GM10248 (cell line): ENCODE data around the gene TPM1.

Source experiments
- CTCF ChIA-PET: fragments of 300-600 bp; sonication (Branson Sonifier 250); formaldehyde crosslinking; extraction: SDS; loops from one replicate; lab custom pipeline; 2021; ENCODE audit warnings: antibody characterized with exemption; lab: Yijun Ruan, JAX
- POLR2A ChIA-PET: fragments of 350-650 bp; sonication (Branson Sonifier 250); formaldehyde crosslinking; extraction: SDS; loops from one replicate; lab custom pipeline; 2020; ENCODE audit warnings: antibody characterized with exemption; lab: Yijun Ruan, JAX
- DNase-seq: peaks from one replicate; pipeline ENCODE4 v3.0.0; 2012; ENCODE audit errors: extremely low spot score
- TF ChIP-seq, protein P1 (sequence below): IDR thresholded peaks from 2 replicates; pipeline ENCODE4 v1.5.1; 2012; ENCODE audit warnings: mild to moderate bottlenecking, low read depth; ENCODE audit errors: extremely low read depth, missing control alignments, control extremely low read depth

The TPM1 gene

DNA sequence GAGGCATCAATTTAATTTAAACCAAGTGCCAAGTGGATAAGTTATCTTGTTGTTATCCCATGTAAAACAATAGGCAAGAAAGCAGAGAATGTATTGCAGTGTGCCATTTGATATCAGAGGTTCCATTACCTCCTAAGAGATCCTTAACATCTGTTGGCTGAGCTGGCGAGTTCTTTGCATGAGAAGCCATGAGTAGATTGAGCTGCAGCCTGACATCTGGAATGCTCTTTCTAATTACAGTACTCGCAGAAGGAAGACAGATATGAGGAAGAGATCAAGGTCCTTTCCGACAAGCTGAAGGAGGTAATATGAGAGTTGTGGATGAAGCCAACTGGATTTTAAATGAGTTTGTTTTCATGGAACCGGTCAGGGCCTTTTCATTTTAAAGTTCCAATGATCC is 19.4 kb downstream of the TPM1 start:
- POLR2A ChIA-PET: no interaction called here
- TF ChIP-seq, protein P1, sequence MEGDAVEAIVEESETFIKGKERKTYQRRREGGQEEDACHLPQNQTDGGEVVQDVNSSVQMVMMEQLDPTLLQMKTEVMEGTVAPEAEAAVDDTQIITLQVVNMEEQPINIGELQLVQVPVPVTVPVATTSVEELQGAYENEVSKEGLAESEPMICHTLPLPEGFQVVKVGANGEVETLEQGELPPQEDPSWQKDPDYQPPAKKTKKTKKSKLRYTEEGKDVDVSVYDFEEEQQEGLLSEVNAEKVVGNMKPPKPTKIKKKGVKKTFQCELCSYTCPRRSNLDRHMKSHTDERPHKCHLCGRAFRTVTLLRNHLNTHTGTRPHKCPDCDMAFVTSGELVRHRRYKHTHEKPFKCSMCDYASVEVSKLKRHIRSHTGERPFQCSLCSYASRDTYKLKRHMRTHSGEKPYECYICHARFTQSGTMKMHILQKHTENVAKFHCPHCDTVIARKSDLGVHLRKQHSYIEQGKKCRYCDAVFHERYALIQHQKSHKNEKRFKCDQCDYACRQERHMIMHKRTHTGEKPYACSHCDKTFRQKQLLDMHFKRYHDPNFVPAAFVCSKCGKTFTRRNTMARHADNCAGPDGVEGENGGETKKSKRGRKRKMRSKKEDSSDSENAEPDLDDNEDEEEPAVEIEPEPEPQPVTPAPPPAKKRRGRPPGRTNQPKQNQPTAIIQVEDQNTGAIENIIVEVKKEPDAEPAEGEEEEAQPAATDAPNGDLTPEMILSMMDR: no peak
- no peak for DNase-seq
- CTCF ChIA-PET: interaction anchor here (2.1 to 6.9 kb wide), 3 partner anchors 9 to 32 kb away, joined by 8 to 57 read pairs (median 8); no protein-coding TSS in a partner anchor

DNA sequence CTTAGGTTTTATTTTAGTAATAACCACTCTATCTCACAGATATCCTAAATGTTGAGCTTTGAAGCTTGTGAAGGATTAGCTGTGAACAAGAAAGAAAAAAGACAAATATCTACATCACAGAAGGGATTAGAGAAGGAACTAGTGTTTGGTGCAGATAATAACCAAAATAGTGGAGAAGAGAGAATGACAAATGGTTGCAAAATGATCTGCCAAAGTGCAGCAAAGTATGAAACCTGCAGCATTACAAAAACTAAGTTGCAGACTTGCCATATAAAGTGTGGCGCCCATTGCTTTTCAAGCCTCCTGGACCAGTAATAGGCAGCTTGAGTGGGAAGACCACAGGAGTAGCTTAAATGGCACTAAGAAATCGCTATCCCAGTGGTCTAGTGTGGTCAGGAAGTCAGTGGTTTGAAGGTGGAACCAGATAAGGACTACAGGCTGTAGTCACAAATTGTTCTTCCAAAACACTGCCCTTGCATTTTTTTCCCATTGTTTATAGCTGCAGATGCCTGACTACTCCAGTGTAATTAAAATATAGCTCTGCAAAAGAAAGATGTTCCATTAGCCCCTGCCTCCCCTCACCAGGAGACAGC is 20.7 kb downstream of the TPM1 start:
- no peak for DNase-seq
- TF ChIP-seq, protein P1: no peak
- ChIA-PET CTCF (interaction anchor here (2.1 to 6.9 kb wide), 3 partner anchors 10 to 31 kb away, joined by 8 to 57 read pairs (median 8); no protein-coding TSS in a partner anchor), POLR2A (no interaction called here)

DNA sequence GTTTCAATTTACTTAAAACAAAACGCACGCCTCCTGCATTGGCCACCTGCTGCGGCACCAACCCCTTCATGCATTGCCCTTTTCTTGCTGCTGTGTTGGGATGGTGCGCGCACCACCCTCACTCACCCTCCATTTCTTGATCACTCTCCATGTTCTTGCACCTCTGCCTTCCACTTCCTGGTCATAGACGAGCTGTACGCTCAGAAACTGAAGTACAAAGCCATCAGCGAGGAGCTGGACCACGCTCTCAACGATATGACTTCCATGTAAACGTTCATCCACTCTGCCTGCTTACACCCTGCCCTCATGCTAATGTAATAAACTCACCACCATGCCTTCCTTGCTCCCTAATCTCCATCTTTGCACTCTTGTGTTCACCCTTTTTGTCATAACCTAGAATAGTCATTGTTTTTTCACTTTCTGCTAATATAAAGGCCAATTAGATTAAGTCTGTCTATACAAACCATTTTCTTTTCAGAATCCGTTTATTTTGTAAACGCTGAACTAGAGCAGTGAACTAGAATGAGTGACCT is 21.4 kb downstream of the TPM1 start:
- POLR2A ChIA-PET: no interaction called here
- CTCF ChIA-PET: interaction anchor here (1.0 to 6.9 kb wide), 5 partner anchors 9 to 372 kb away, joined by 3 to 57 read pairs (median 8); no protein-coding TSS in a partner anchor
- DNase-seq: no peak
- TF ChIP-seq, protein P1: no peak

DNA sequence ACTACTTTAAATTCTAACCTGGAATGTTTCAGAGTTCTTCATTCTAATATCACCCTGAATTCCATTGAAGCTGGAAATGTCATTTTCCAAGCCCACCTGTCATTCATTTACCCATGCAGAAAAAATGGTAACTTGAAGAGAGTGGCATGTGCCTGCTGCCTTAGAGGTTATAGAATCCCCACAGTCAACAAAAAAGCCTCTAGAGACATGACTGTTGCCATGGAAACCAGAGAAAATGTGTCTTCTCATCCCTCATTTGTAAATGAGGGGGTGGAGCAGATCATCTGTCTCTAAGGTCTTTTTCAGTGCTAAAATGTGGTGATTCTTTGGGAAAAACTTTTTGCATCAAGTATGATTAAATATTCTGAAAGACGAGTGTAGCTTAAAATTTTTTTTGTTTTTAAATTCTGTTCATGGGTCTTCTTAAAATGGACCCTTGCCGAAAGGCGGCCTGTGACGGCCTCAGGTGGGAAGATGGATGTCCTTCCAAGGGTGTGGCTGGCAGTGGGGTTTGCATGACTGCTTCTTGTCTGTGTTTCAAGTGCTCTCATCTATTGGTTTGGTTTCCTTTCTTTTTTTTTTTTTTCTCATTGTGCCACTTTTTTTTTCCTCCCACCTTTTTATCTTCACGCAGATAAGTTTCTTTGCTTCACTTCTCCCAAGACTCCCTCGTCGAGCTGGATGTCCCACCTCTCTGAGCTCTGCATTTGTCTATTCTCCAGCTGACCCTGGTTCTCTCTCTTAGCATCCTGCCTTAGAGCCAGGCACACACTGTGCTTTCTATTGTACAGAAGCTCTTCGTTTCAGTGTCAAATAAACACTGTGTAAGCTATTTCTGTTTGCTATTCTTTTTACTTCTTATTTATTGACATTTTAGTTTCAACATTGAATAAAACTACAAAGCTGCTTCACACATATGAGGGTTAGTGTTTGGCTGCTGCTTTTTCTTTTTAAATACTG is 23.0 kb downstream of the TPM1 start:
- TF ChIP-seq, protein P1: no peak
- no peak for DNase-seq
- CTCF ChIA-PET: interaction anchor here (0.7 to 6.9 kb wide), 6 partner anchors 18 to 370 kb away, joined by 3 to 57 read pairs (median 3); no protein-coding TSS in a partner anchor
- POLR2A ChIA-PET: no interaction called here

DNA sequence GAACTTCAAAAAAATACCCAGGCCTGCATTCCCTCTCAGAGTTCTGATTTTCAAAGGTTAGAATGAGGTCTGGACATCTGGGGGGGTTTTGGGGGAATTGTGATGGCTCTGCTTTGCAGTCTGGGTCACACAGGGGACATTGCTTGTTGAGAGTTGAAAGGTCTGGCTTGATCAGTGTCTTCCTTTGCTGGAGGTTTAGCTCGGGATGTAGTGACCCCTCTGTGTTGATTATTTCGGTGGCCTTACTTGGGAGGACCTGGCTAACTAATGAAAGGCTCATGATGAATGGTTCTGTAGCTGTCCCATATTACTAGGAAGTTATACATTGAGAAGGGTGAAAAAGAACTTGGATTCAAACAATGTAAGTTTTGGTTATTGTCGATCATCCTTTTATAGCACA is 23.7 kb downstream of the TPM1 start:
- DNase-seq: no peak
- CTCF ChIA-PET: interaction anchor here (1.1 to 3.8 kb wide), 3 partner anchors 18 to 43 kb away, joined by 3 to 16 read pairs (median 3); no protein-coding TSS in a partner anchor
- POLR2A ChIA-PET: no interaction called here
- TF ChIP-seq, protein P1: no peak

DNA sequence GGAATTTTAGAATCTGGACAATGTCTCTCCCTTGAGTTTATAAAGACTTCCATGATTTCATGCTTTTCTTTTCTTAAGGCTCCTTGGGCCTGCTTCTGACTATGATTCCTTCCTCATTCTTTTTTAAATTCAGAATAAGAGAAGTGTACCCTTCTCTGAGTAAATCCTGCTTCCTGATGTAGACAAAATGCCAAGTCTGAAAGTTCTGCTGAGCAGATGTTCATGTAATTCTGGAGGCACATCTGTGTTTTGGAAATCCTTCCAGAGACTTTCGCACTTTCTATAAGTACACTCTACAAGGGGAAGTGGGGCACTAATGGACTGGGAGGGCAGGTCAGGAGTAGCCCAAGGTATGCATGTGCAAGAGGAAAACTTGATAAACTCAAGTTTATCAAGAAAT is 24.8 kb downstream of the TPM1 start:
- TF ChIP-seq, protein P1: no peak
- CTCF ChIA-PET: interaction anchor here (0.9 to 3.8 kb wide), 3 partner anchors 12 to 27 kb away, joined by 3 to 16 read pairs (median 5); no protein-coding TSS in a partner anchor
- DNase-seq: no peak
- POLR2A ChIA-PET: no interaction called here
